ENCODE results near the gene KIRREL2. TPM values are rescaled to one million over a fixed set of nuclear protein-coding genes. Genes with fewer than 3 reads are reported as not detected.
A peak's percentile ranks its signal among the peaks of the same experiment; 100 is the strongest.

KIRREL2 gene
- total RNA-seq, 3 donors from 2014 or later (not counting 1 experiment from before 2014, with no cell fraction given): 0.27 TPM; not detected in 2

DNA sequence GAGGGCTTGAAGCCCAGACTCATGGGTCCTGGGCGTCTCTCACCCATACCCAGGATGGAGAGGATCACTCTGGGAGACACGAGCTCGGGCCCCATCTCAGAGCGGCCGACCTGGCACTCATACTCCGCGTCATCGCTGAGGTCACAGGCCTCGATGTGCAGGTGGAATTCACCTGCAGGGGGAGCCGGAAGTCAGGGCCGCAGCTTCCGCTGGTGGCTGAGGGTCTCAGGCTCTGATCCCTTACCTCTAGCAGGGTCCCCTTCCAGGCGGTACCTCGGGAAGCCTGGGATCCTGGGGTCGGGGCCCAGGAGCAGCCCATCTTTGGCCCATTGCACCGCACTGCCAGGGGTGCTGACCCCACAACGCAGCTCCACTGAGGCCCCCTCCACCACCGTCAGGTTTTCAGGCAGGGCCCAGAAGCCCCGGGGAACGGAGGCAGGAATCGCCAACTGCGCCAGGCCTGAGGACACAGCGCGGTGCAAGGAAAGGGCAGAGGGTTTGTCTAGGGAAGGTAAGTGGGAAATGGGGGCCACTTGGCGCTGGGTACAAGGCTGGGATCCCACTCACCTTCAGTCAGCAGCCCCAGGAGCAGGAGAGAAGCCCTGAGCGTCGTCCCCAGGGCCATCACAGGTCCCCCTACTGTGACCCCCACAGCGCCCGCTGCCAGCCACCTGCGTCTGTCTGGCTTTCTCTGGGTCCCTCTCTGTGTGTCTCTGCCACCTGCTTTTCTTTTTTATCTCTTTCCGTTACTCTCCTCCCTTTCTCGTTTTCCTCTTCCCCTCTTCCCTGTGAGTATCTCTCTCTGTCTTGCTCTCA is 5.3 kb upstream of the KIRREL2 start:
- intact Hi-C loops (cut with micrococcal nuclease): no loop called here
- no peak overlapping the region for H3K27ac Mint-ChIP-seq
- Histone ChIP-seq H3K36me3 (ENCODE audit: control insufficient read depth, insufficient read depth, low read length) (no peaks in the 10 kb centered on the region), H3K4me3 (ENCODE audit: low read length) (no peak overlapping the region), H3K27me3 (ENCODE audit: control insufficient read depth, insufficient read depth, low read length) (peaks cover 17% of the 10 kb centered on the region), H3K4me1 (ENCODE audit: control insufficient read depth, insufficient read depth, low read length) (peaks cover 4% of the 10 kb centered on the region), H3K9me3 (ENCODE audit: control insufficient read depth, insufficient read depth, low read length) (no peaks in the 10 kb centered on the region), H3K27ac (ENCODE audit: low read length) (no peak overlapping the region)
- TF ChIP-seq, protein P1, sequence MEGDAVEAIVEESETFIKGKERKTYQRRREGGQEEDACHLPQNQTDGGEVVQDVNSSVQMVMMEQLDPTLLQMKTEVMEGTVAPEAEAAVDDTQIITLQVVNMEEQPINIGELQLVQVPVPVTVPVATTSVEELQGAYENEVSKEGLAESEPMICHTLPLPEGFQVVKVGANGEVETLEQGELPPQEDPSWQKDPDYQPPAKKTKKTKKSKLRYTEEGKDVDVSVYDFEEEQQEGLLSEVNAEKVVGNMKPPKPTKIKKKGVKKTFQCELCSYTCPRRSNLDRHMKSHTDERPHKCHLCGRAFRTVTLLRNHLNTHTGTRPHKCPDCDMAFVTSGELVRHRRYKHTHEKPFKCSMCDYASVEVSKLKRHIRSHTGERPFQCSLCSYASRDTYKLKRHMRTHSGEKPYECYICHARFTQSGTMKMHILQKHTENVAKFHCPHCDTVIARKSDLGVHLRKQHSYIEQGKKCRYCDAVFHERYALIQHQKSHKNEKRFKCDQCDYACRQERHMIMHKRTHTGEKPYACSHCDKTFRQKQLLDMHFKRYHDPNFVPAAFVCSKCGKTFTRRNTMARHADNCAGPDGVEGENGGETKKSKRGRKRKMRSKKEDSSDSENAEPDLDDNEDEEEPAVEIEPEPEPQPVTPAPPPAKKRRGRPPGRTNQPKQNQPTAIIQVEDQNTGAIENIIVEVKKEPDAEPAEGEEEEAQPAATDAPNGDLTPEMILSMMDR (IDR thresholded peaks at IDR 0.05): no peak
- WGBS (ENCODE audit: insufficient coverage): 42% methylated on average over 32 of the region's 32 CpGs
- H3K9me3 Mint-ChIP-seq: no peaks in the 10 kb centered on the region
- ATAC-seq: no peak
- H3K36me3 Mint-ChIP-seq: peaks cover 5% of the 10 kb centered on the region
- H3K4me3 Mint-ChIP-seq: no peak overlapping the region
- peaks cover 28 to 60% of the 10 kb centered on the region in 2 donors for H3K27me3 Mint-ChIP-seq (ENCODE audit: low read depth in 2 of 2)
- peaks cover 4% of the 10 kb centered on the region in 2 donors for H3K4me1 Mint-ChIP-seq
- DNase-seq: peak in 1 of 2 donors; percentile 58

DNA sequence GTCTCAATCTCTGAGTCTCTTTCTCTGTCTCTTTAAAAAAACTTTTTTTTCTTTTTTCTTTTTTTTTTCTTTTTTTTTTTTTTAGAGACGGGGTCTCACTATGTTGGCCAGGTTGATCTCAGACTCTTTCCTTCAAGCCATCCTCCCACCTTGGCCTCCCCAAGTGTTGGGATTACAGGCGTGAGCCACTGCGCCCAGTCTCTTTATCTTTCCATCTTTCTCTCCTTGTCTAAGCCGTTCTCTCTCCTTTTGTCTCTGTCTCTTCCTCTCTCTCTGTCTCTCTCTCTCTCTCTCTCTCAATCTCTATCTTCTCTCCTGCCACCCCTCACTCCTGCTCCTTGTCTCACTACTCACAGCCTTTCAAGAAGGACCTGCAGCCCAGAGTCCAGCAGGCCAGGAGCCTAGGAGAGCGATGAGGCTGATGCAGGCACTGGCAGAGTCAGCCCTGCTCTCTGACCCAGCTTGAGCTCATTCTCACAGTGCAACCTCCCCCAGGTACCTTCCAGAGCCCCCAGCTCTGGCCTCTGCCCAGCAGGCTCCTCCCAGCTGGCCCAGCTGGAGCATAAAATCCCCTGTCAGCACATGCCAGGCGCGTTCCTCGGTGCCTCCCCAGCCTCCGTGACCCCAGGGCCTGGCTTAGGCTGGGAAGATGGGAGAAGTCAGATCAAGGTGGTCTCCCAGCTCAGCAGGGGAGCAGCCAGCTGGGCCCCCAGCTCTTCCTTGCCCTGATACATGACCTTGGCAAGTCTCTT is 4.5 kb upstream of the KIRREL2 start, which contains the start of gene NPHS1:
TSS of gene NPHS1 (minus strand) at position 476 of the 752 bp plus-strand sequence. CDS start 667 bp downstream, outside the sequence.
- Histone ChIP-seq H3K4me3 (ENCODE audit: low read length) (no peak within 1 kb of the TSS), H3K4me1 (ENCODE audit: control insufficient read depth, insufficient read depth, low read length) (peaks cover 12% of the 10 kb centered on the region), H3K27me3 (ENCODE audit: control insufficient read depth, insufficient read depth, low read length) (peaks cover 21% of the 10 kb centered on the region), H3K27ac (ENCODE audit: low read length) (no peak within 1 kb of the TSS), H3K36me3 (ENCODE audit: control insufficient read depth, insufficient read depth, low read length) (no peaks in the 10 kb centered on the region), H3K9me3 (ENCODE audit: control insufficient read depth, insufficient read depth, low read length) (no peaks in the 10 kb centered on the region)
- no peak within 1 kb of the TSS for H3K4me3 Mint-ChIP-seq
- DNase-seq (no peak), ATAC-seq (no peak)
- peaks cover 22 to 57% of the 10 kb centered on the region in 2 donors for H3K27me3 Mint-ChIP-seq (ENCODE audit: low read depth in 2 of 2)
- H3K27ac Mint-ChIP-seq: no peak within 1 kb of the TSS
- H3K36me3 Mint-ChIP-seq: no peaks in the 10 kb centered on the region
- WGBS (ENCODE audit: insufficient coverage): 75% methylated on average over 9 of the region's 9 CpGs
- H3K9me3 Mint-ChIP-seq: no peaks in the 10 kb centered on the region
- H3K4me1 Mint-ChIP-seq: peaks cover 0 to 9% of the 10 kb centered on the region in 2 donors
- TF ChIP-seq, protein P1 (IDR thresholded peaks at IDR 0.05): no peak
- intact Hi-C loops (cut with micrococcal nuclease): no loop called here

DNA sequence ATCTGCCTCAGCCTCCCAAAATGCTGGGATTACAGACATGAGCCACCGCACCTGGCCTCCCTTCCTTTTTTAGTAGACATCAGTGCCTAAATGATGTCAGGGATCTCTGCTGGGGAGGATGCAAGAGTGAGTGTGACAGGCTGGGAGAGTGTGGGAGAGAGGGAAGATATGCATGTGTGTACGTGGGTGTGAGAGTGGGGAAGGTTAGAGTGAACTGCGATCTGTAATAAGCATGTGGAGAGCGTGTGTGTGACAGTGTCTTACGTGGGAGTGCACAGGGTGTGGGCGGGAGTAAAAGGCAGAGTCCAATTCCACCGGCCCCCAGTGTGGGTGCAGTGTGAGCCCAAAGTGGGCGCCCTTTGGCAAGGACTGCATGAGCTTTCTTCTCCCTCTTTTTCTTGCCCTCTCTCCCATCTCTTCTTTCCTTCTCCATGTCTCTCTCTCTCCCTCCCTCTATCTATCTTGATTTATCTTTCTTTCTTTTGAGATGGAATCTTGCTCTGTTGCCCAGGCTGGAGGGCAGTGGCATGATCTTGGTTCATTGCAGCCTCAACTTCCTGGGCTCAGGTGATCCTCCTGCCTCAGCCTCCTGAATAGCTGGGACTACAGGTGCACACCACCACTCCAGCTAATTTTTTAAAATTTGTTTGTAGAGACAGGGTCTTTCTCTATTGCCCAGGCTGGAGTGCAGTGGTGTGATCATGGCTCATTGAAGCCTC is 3.5 kb upstream of the KIRREL2 start:
- intact Hi-C loops (cut with micrococcal nuclease): no loop called here
- TF ChIP-seq, protein P1 (IDR thresholded peaks at IDR 0.05): no peak
- H3K36me3 ChIP-seq (ENCODE audit: control insufficient read depth, insufficient read depth, low read length): no peaks in the 10 kb centered on the region
- Mint-ChIP-seq H3K4me1 (peaks cover 0 to 9% of the 10 kb centered on the region in 2 donors), H3K27ac (no peak overlapping the region), H3K27me3 (ENCODE audit: low read depth in 2 of 2) (peaks cover 32 to 62% of the 10 kb centered on the region in 2 donors), H3K36me3 (no peaks in the 10 kb centered on the region), H3K4me3 (no peak overlapping the region), H3K9me3 (no peaks in the 10 kb centered on the region)
- ATAC-seq (no peak), DNase-seq (no peak)
- H3K27ac ChIP-seq (ENCODE audit: low read length): no peak overlapping the region
- no peak overlapping the region for H3K4me3 ChIP-seq (ENCODE audit: low read length)
- H3K9me3 ChIP-seq (ENCODE audit: control insufficient read depth, insufficient read depth, low read length): no peaks in the 10 kb centered on the region
- 73% methylated on average over 8 of the region's 8 CpGs for WGBS (ENCODE audit: insufficient coverage)
- peaks cover 23% of the 10 kb centered on the region for H3K27me3 ChIP-seq (ENCODE audit: control insufficient read depth, insufficient read depth, low read length)
- peaks cover 16% of the 10 kb centered on the region for H3K4me1 ChIP-seq (ENCODE audit: control insufficient read depth, insufficient read depth, low read length)

Measured in natural killer cell (primary cell).